ENCODE results near the gene SLC6A17. TPM values are rescaled to one million over a fixed set of nuclear protein-coding genes. Genes with fewer than 3 reads are reported as not detected.

SLC6A17 gene
- polyA plus RNA-seq, 4 donors = 0.90 to 1.2 (median 0.98) TPM

DNA sequence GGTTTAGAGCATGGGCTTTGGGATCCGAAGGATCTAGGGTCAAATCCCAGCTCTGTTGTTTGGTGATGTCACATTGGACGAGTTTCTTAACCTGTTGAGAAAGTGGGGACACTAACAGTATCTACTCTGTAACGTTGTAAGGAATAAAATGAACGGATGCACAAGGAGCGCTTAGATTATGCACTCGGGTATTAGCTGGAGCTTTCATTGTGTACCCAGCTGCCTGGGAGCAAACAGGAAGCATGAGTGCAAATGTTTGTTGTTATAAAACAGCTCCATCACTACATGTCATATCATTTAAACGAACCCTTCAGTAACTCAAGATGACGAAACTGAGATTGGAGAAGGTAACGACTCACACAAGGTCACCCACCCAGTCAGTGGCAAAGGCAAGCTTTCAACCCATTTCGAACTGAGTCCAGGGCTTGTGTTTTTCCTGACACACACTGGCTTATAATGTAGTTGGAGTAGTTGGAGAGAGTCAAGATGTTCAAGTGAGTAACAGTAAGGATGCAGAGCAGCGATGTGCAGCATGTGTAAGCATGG lies 16.2 kb upstream of the SLC6A17 start:
- DNase-seq (ENCODE audit: low read depth in 4 of 4, low spot score in 3 of 4) = no peak

GRCh38 chr1:110135246-110135645 lies 15.0 kb upstream of the SLC6A17 start:
- no peak for DNase-seq (ENCODE audit: low read depth in 4 of 4, low spot score in 3 of 4)

DNA sequence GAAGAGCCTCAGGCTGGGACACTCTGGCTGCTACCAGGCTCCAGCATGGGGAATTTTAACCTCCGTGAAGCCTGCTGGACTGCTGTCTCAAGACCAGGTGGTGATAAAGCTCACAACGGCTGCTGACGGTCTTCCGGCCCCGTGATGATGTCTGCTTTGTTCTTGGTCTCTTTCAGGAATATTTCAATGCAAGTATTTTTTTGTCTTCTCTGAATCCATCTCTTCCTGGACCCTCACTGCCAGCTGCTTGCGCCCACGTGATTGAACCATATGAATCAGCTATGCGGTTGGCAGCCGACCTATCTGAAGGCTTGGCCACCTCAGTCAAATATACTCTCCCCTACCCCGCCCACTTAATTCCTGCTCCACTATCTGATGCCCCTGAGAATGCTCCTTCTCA lies 14.6 kb upstream of the SLC6A17 start:
- no peak for DNase-seq (ENCODE audit: low read depth in 4 of 4, low spot score in 3 of 4)

DNA sequence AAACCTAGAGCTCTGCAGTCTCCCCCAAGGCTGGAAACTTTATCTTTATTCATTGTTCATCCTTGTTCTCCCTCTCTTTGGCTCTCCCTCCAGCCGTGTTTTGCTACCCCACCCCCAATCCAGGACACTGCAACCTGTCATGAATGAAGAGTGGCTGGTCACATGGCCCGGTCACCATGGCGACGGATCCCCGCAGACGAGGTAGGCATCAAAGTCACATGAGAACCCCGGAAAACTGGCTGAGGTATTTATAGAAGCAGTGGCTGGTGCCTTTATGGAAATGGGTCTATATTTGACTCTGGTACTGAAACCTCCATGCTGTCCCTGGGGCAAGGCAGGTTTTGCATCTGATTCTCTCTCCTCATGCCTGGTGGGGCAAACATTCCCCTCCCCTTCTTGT lies 13.4 kb upstream of the SLC6A17 start:
- no peak for DNase-seq (ENCODE audit: low read depth in 4 of 4, low spot score in 3 of 4)

- DNase-seq (ENCODE audit: low read depth in 4 of 4, low spot score in 3 of 4) = no peak
These were observed 11.3 kb upstream of the SLC6A17 start for GRCh38 chr1:110138956-110139355.

DNA sequence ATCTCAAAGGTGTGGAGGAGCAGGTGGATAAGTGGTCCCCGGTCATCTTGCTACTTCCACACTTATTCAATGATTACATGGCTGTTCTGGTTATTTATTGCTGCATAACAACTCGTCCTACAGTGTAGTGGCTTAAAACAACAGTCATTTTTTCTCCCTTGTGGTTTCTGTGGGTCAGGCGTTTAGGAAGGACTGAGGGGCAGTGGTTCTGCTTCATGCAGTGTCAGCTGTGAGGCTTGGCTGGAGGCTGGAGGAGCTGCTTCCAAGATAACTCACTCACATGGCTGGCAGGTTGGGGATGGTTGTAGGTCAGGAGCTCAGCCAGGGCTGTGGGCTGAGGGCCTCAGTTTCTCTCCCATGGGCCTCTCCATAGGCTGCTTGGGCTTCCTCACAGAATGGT lies 5.9 kb upstream of the SLC6A17 start:
- no peak for DNase-seq (ENCODE audit: low read depth in 4 of 4, low spot score in 3 of 4)

- DNase-seq (ENCODE audit: low read depth in 4 of 4, low spot score in 3 of 4) = no peak
These were observed 1.3 kb upstream of the SLC6A17 start for GRCh38 chr1:110148961-110149360.

- DNase-seq (ENCODE audit: low read depth in 4 of 4, low spot score in 3 of 4) = no peak
These were observed 928 bp downstream of the SLC6A17 start for GRCh38 chr1:110151175-110151669.

GRCh38 chr1:110152133-110152785 lies 2.0 kb downstream of the SLC6A17 start:
- no peak for DNase-seq (ENCODE audit: low read depth in 4 of 4, low spot score in 3 of 4)

DNA sequence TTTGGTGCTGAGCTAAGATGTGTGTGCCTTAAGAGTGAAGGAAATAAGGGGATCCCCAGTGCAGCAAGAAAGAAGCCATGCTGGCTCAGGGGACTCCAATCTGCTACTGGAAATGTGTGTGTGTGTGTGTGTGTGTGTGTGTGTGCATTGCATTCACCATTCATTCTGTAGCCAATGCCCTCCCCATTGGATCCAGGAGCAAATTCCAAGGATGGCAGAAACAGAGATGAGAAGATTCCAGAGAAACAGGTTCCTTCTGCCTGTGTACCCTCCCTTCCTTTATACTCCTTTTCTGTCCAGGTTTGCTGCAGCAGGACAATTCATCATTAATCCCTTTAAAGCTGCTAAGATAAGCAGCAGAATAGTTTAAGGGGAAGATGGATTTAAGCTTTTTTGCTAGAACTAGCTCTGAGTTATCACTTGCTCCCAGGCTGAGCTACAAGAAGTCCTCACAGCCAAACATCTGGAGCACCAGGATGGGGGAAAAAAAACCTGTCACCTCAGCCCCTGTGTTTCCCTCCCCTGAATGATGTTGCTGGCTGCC lies 3.2 kb downstream of the SLC6A17 start:
- DNase-seq (ENCODE audit: low read depth in 4 of 4, low spot score in 3 of 4) = no peak

DNA sequence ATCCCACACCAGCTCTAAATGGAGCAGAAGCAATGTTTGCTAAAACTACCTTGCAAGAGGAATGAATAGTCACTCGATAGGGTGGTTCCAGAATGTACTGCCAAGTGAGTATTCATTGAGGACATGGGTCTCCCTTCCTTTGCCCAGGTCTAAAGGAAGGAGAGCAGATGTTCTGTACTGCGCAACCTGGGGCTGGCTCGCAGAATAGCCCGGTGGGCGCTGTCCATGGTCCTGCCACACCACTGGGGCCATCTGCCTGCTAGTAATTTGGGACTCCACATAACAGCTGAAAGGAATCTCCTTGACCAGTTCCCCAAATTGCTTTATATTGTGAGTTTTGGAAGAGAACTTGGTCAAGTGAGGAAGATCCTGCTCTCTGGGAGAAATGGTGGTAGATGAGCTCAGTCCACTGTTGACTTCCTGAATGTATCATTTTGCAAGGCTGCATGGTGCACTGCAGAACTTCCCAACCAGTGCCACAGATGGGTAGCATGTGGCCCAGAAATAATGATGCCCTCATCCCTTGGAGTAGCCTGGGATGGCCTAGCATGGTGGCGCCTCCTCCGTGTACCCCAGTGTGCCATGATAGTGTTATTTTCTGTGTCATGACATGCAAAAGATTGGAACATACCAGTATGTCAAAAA lies 5.7 kb downstream of the SLC6A17 start:
- peak; percentile 55 to 67 (median 60) for DNase-seq (ENCODE audit: low read depth in 4 of 4, low spot score in 3 of 4)

DNA sequence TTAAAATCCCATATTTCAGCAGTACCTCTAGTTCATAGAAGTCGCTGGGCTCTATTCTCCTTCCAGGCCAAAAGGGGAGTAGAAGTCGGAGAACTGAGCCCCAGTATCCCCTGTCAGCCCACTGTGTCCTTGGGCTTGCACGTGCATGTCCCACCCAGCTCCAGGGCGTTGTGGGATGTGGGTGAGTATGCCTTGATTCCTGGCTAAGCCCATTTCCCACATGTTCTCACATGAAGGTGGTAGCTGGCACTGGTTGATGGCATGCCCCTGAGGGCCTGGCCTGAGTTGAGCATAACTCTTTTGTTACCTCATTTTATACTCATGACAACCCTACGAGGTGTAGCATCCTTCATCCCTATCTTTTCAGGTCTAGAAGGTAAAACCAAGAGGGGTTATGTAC lies 8.0 kb downstream of the SLC6A17 start:
- DNase-seq (ENCODE audit: low read depth in 4 of 4, low spot score in 3 of 4) = no peak

GRCh38 chr1:110159168-110159567 lies 8.9 kb downstream of the SLC6A17 start:
- no peak for DNase-seq (ENCODE audit: low read depth in 4 of 4, low spot score in 3 of 4)

- no peak for DNase-seq (ENCODE audit: low read depth in 4 of 4, low spot score in 3 of 4)
These were observed 10.3 kb downstream of the SLC6A17 start for GRCh38 chr1:110160538-110161100.

GRCh38 chr1:110161165-110161564 lies 10.9 kb downstream of the SLC6A17 start:
- no peak for DNase-seq (ENCODE audit: low read depth in 4 of 4, low spot score in 3 of 4)

GRCh38 chr1:110161849-110162248 lies 11.6 kb downstream of the SLC6A17 start:
- DNase-seq (ENCODE audit: low read depth in 4 of 4, low spot score in 3 of 4) = no peak

DNA sequence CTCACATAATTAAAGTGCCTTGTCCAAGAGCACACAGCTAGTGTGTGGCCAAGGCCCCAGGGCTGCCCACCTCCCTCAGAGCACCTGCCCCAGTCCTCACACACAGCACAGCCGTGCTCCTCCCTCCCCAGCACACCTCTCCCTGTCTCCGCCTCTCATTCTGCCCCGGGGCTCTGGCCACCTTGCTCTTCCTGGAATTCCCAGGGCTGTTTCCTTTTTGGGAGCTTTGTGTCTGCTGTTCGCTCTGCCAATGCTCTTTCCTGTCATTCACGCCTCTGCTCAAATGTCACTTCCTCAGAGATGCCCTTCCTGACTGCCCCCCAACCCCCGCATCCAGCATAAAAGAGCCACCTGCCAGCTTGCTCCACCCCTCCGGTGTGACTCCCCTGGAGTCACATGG lies 13.3 kb downstream of the SLC6A17 start:
- no peak for DNase-seq (ENCODE audit: low read depth in 4 of 4, low spot score in 3 of 4)

DNA sequence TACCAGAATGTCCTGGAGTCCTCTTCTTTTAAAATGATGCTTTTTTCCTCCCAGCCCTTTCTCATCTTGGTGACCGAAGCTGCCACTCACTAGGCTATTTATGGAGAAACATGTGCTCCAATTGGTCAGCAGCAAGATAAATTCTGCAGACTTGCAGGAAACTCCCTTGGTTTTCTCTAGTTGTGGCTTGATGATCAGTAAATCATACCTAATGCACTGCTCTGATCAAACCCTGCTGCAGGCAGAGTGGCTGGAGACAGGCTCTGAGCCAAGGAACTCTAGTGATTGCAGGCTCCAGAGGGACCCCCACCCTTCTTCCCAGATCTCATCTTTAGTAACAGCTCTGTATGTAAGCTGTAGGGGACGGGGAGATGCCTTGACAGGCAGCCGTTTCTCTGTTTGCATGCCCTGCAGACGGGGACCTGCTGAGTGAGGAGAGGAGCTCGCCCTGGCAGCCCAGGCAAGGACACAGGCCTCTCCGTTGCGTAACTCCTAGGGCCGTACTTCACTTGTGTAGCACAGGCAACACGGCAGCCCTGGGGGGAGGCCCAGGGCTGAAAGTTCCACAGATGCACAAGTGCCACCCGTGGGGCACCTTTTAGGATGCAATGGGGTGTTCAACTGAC lies 14.5 kb downstream of the SLC6A17 start:
- no peak for DNase-seq (ENCODE audit: low read depth in 4 of 4, low spot score in 3 of 4)

DNA sequence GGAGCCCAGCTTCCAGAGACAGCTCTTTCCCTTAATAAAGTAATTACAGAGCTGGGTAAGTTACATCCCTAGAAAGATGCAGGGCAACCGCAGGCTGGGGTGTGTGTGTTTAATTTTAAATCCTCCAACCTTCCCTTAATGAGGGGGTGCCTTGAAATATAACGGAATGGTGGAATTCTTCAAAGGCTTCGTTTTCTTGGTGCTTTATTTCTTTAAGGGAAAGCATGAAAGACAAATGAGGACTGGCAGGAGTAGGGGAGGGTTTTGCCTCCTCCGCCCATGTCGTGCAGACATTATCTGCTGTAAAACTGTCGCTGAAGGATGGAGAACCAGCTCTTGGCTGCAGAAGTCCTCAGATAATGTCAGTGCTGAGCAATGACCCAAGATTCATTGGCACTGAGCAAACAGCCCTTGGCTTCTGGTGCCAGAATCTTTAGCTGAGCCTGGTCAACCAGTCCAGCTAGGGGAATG lies 15.5 kb downstream of the SLC6A17 start:
- no peak for DNase-seq (ENCODE audit: low read depth in 4 of 4, low spot score in 3 of 4)

GRCh38 chr1:110166861-110167260 lies 16.6 kb downstream of the SLC6A17 start:
- no peak for DNase-seq (ENCODE audit: low read depth in 4 of 4, low spot score in 3 of 4)
